UCSD-AML1 (cell line): Measurements from ENCODE around the gene SMIM41.
A peak's percentile ranks its signal among the peaks of the same experiment; 100 is the strongest.
"Not testable (repeated sequence)": the region's sequence is repeated elsewhere in the genome, so short reads cannot be mapped to it uniquely, and the experiment has no call there.

Experiments used
- DNase-seq: peaks from one replicate; lab custom pipeline; 2025; ENCODE audit not compliant: unreplicated experiment; lab: John Stamatoyannopoulos, UW

Gene SMIM41

GRCh38 chr12:52084491-52085231 is 5.2 kb downstream of the SMIM41 start:
- no peak for DNase-seq

- DNase-seq, result no peak
These were observed 6.2 kb downstream of the SMIM41 start for GRCh38 chr12:52085682-52086180.

- no peak for DNase-seq
These were observed 6.9 kb downstream of the SMIM41 start for GRCh38 chr12:52086366-52086765.

GRCh38 chr12:52086944-52087835 is 7.7 kb downstream of the SMIM41 start:
- DNase-seq, result no peak

GRCh38 chr12:52087961-52088820 is 8.7 kb downstream of the SMIM41 start:
- no peak for DNase-seq

- DNase-seq, result no peak
These were observed 10.0 kb downstream of the SMIM41 start for GRCh38 chr12:52089491-52089890.

GRCh38 chr12:52090291-52090690 is 10.8 kb downstream of the SMIM41 start:
- no peak for DNase-seq

GRCh38 chr12:52091061-52091460 is 11.6 kb downstream of the SMIM41 start:
- no peak for DNase-seq

- no peak for DNase-seq
These were observed 12.4 kb downstream of the SMIM41 start for GRCh38 chr12:52091869-52092268.

GRCh38 chr12:52093346-52093745 is 13.8 kb downstream of the SMIM41 start:
- DNase-seq, result no peak

- no peak for DNase-seq
These were observed 17.0 kb downstream of the SMIM41 start for GRCh38 chr12:52096332-52097044.

GRCh38 chr12:52097045-52097666 is 17.7 kb downstream of the SMIM41 start:
- no peak for DNase-seq

- DNase-seq, result not testable (repeated sequence)
These were observed 25.1 kb downstream of the SMIM41 start for GRCh38 chr12:52104431-52105089.

- not testable (repeated sequence) for DNase-seq
These were observed 37.0 kb downstream of the SMIM41 start for GRCh38 chr12:52116222-52117125.

- DNase-seq, result not testable (repeated sequence)
These were observed 38.4 kb downstream of the SMIM41 start for GRCh38 chr12:52117806-52118475.

- peak; percentile 37 for DNase-seq
These were observed 40.1 kb downstream of the SMIM41 start for GRCh38 chr12:52119398-52120254.
